Esophagus squamous epithelium (tissue), 5 donors: ENCODE measurements around the gene PKHD1. TPM values are rescaled to one million over a fixed set of nuclear protein-coding genes. Genes with fewer than 3 reads are reported as not detected.

ENCODE experiments used
- DNase-seq: peaks from one replicate; lab custom pipeline; 2025; lab: John Stamatoyannopoulos, UW
- H3K27ac ChIP-seq, 4 donors: fragments of 200-600 bp; sonication (generic); one replicate each; pipeline ENCODE4 v1.5.1; 2016 to 2019; ENCODE audit warnings: mild to moderate bottlenecking in 1 of 4
- H3K27me3 ChIP-seq, 4 donors: fragments of 200-600 bp; sonication (generic); 1 replicate in 3 of 4; 2 replicates in 1 of 4; pipeline versions ENCODE4 v1.5.1 to v1.6.0; 2017 to 2021; ENCODE audit warnings: antibody characterized with exemption in 1 of 4
- H3K36me3 ChIP-seq, 3 donors: fragments of 200-600 bp; sonication (generic); one replicate each; pipeline ENCODE4 v1.5.1; 2016 to 2019
- H3K4me1 ChIP-seq, 3 donors: fragments of 200-600 bp; sonication (generic); one replicate each; pipeline ENCODE4 v1.5.1; 2017 to 2019
- H3K4me3 ChIP-seq, 4 donors: fragments of 200-600 bp; sonication (generic); 1 replicate in 3 of 4; 2 replicates in 1 of 4; pipeline ENCODE4 v1.5.1; 2016 to 2019; ENCODE audit warnings: mild to moderate bottlenecking in 2 of 4, moderate library complexity in 1 of 4
- H3K9me3 ChIP-seq, 3 donors: fragments of 200-600 bp; sonication (generic); one replicate each; pipeline ENCODE4 v1.5.1; 2016 to 2019
- CTCF ChIP-seq, 6 experiments: fragments of 450-650 bp in 4 of 6; fragments of 200-600 bp in 2 of 6; sonication (generic) in 2 of 6; IDR thresholded peaks; one replicate each; pipeline ENCODE4 v1.5.1; 2016 to 2019; ENCODE audit warnings: antibody characterized with exemption in 6 of 6, mild to moderate bottlenecking in 4 of 6, moderate library complexity in 4 of 6
- POLR2A ChIP-seq, 4 donors: fragments of 450-650 bp; IDR thresholded peaks; one replicate each; pipeline ENCODE4 v1.6.1; 2017; ENCODE audit warnings: antibody characterized with exemption in 4 of 4, mild to moderate bottlenecking in 4 of 4, moderate library complexity in 3 of 4
- WGBS, 2 donors: methylation state at CpG; one replicate each; pipeline ENCODE4 v1.1.5; 2018; 5-methylcytosine and 5-hydroxymethylcytosine counted together
- intact Hi-C: fragments of 100-400 bp; cut with DNase I; formaldehyde crosslinking; loops from one replicate; pipeline ENCODE4 v1.15.0; 2022
- total RNA-seq, 4 donors: library from RNA; depleted of rRNA; stranded (reverse); fragments of >200 nt; gene quantifications; one replicate each; pipeline ENCODE4 v1.1.0, GENCODE V29; 2016
- donor health status: DM: yes; HTN: yes; CAD: no.

Gene PKHD1
- total RNA-seq, 4 donors from 2014 or later, result 0.04 TPM; not detected in 3

GRCh38 chr6:52126231-52126630, 38.8 kb upstream of the PKHD1 start:
- Histone ChIP-seq H3K4me3 (no peak overlapping the region), H3K9me3 (no peaks in the 10 kb centered on the region), H3K27ac (no peak overlapping the region), H3K27me3 (no peaks in the 10 kb centered on the region), H3K36me3 (no peaks in the 10 kb centered on the region), H3K4me1 (no peaks in the 10 kb centered on the region)
- TF ChIP-seq POLR2A (IDR thresholded peaks at IDR 0.05) (no peak), CTCF (IDR thresholded peaks at IDR 0.05) (no peak)
- intact Hi-C loops, result no loop called here
- no peak for DNase-seq

GRCh38 chr6:52125572-52125971, 38.2 kb upstream of the PKHD1 start:
- no peak overlapping the region for H3K27ac ChIP-seq
- no peak for DNase-seq
- no peaks in the 10 kb centered on the region for H3K27me3 ChIP-seq
- TF ChIP-seq CTCF (IDR thresholded peaks at IDR 0.05), result no peak
- TF ChIP-seq POLR2A (IDR thresholded peaks at IDR 0.05), result no peak
- no peaks in the 10 kb centered on the region for H3K9me3 ChIP-seq
- intact Hi-C loops, result no loop called here
- no peak overlapping the region for H3K4me3 ChIP-seq
- WGBS, 2 donors, result 15 to 70% methylated on average over 1 of the region's 1 CpG
- no peaks in the 10 kb centered on the region for H3K36me3 ChIP-seq
- H3K4me1 ChIP-seq, result no peaks in the 10 kb centered on the region

GRCh38 chr6:52125139-52125538, 37.7 kb upstream of the PKHD1 start:
- H3K27me3 ChIP-seq, result no peaks in the 10 kb centered on the region
- WGBS, 2 donors, result 55 to 57% methylated on average over 3 of the region's 3 CpGs
- no peak for TF ChIP-seq CTCF (IDR thresholded peaks at IDR 0.05)
- TF ChIP-seq POLR2A (IDR thresholded peaks at IDR 0.05), result no peak
- H3K9me3 ChIP-seq, result no peaks in the 10 kb centered on the region
- no peak overlapping the region for H3K27ac ChIP-seq
- H3K4me3 ChIP-seq, result no peak overlapping the region
- H3K4me1 ChIP-seq, result no peaks in the 10 kb centered on the region
- DNase-seq, result no peak
- intact Hi-C loops, result no loop called here
- H3K36me3 ChIP-seq, result no peaks in the 10 kb centered on the region

GRCh38 chr6:52124126-52125121, 37.0 kb upstream of the PKHD1 start:
- Histone ChIP-seq H3K27me3 (no peaks in the 10 kb centered on the region), H3K4me3 (no peak overlapping the region), H3K9me3 (no peaks in the 10 kb centered on the region), H3K27ac (no peak overlapping the region), H3K4me1 (no peaks in the 10 kb centered on the region), H3K36me3 (no peaks in the 10 kb centered on the region)
- intact Hi-C loops, result no loop called here
- WGBS, 2 donors, result 64 to 78% methylated on average over 3 of the region's 3 CpGs
- DNase-seq, result no peak
- TF ChIP-seq POLR2A (IDR thresholded peaks at IDR 0.05) (no peak), CTCF (IDR thresholded peaks at IDR 0.05) (no peak)

- Histone ChIP-seq H3K4me1 (no peaks in the 10 kb centered on the region), H3K27me3 (no peaks in the 10 kb centered on the region), H3K27ac (no peak overlapping the region), H3K4me3 (no peak overlapping the region), H3K36me3 (no peaks in the 10 kb centered on the region), H3K9me3 (no peaks in the 10 kb centered on the region)
- TF ChIP-seq CTCF (IDR thresholded peaks at IDR 0.05) (no peak), POLR2A (IDR thresholded peaks at IDR 0.05) (no peak)
- WGBS, 2 donors, result 47 to 67% methylated on average over 1 of the region's 1 CpG
- no peak for DNase-seq
- intact Hi-C loops, result no loop called here
Measured at GRCh38 chr6:52123251-52123650, 35.8 kb upstream of the PKHD1 start.
